ENCODE data around the gene RIC1. TPM values are rescaled to one million over a fixed set of nuclear protein-coding genes. Genes with fewer than 3 reads are reported as not detected.

RIC1 gene
- total RNA-seq, 2 donors from 2014 or later = 12.2 to 18.1 TPM

- TF ChIP-seq CTCF (IDR thresholded peaks at IDR 0.05) = peak in 1 of 2 donors; percentile 38
- Histone ChIP-seq H3K27me3 (no peaks in the 10 kb centered on the region), H3K4me1 (peaks cover 0 to 3% of the 10 kb centered on the region in 2 donors), H3K36me3 (no peaks in the 10 kb centered on the region), H3K4me3 (peak overlapping the region; percentile 37 to 41), H3K9me3 (no peaks in the 10 kb centered on the region), H3K27ac (peak overlapping the region; percentile 44 to 77)
- no peak for DNase-seq (ENCODE audit: low spot score)
Observed at GRCh38 chr9:5608298-5609225, 20.3 kb upstream of the RIC1 start.

- no peak for TF ChIP-seq CTCF (IDR thresholded peaks at IDR 0.05)
- H3K27me3 ChIP-seq = no peaks in the 10 kb centered on the region
- no peak for DNase-seq (ENCODE audit: low spot score)
- peaks cover 0 to 3% of the 10 kb centered on the region in 2 donors for H3K4me1 ChIP-seq
- no peaks in the 10 kb centered on the region for H3K9me3 ChIP-seq
- H3K4me3 ChIP-seq = peak overlapping the region; percentile 37 to 41
- no peaks in the 10 kb centered on the region for H3K36me3 ChIP-seq
- peak overlapping the region; percentile 1 to 77 for H3K27ac ChIP-seq
Observed at GRCh38 chr9:5609226-5609596, 19.7 kb upstream of the RIC1 start.

GRCh38 chr9:5610491-5610890 is 18.4 kb upstream of the RIC1 start:
- no peak for TF ChIP-seq CTCF (IDR thresholded peaks at IDR 0.05)
- Histone ChIP-seq H3K36me3 (no peaks in the 10 kb centered on the region), H3K27ac (no peak overlapping the region), H3K9me3 (no peaks in the 10 kb centered on the region), H3K4me3 (no peak overlapping the region), H3K27me3 (no peaks in the 10 kb centered on the region), H3K4me1 (peaks cover 0 to 3% of the 10 kb centered on the region in 2 donors)
- no peak for DNase-seq (ENCODE audit: low spot score)

- TF ChIP-seq CTCF (IDR thresholded peaks at IDR 0.05) = no peak
- no peaks in the 10 kb centered on the region for H3K9me3 ChIP-seq
- H3K27ac ChIP-seq = no peak overlapping the region
- no peaks in the 10 kb centered on the region for H3K36me3 ChIP-seq
- peaks cover 0 to 3% of the 10 kb centered on the region in 2 donors for H3K4me1 ChIP-seq
- H3K27me3 ChIP-seq = no peaks in the 10 kb centered on the region
- no peak for DNase-seq (ENCODE audit: low spot score)
- H3K4me3 ChIP-seq = no peak overlapping the region
Observed at GRCh38 chr9:5611321-5612184, 17.4 kb upstream of the RIC1 start.

GRCh38 chr9:5612185-5612530 is 16.7 kb upstream of the RIC1 start:
- TF ChIP-seq CTCF (IDR thresholded peaks at IDR 0.05) = no peak
- DNase-seq (ENCODE audit: low spot score) = no peak
- Histone ChIP-seq H3K36me3 (no peaks in the 10 kb centered on the region), H3K27me3 (no peaks in the 10 kb centered on the region), H3K4me1 (peaks cover 0 to 3% of the 10 kb centered on the region in 2 donors), H3K27ac (no peak overlapping the region), H3K9me3 (no peaks in the 10 kb centered on the region), H3K4me3 (no peak overlapping the region)

Data from right atrium auricular region (tissue), 2 donors.